ENCODE measurements around the gene NSUN6.
A peak's percentile ranks its signal among the peaks of the same experiment; 100 is the strongest.

Gene NSUN6

DNA sequence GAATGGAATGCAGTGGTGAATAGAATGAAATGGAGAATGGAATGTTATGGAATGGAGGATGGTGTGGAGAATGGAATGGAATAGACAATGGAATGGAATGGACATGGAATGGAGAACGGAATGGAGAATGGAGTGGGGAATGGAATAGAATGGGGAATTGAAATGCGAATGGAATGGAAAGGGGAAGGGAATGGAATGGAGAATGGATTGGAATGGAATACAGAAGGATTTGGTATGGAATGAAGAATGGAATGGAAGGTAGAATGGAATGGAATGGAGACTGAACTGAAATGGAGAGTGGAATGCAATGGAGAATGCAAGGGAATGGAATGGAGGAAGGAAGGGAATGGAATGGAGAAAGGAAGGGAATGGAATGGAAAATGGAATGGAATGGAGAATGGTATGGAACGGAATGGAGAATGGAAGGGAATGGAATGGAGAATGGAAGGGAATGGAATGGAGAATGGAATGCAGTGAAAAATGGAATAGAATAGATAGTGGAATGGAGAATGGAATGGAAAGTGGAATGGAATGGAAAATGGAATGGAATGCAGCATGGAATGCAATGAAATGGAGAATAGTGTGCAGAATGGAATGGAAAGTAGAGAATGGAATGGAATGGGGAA lies 94.8 kb downstream of the NSUN6 start:
- no peak for DNase-seq

GRCh38 chr10:18554479-18554878 lies 96.9 kb downstream of the NSUN6 start:
- DNase-seq, result no peak

- DNase-seq, result no peak
Observed at GRCh38 chr10:18551473-18551872, 99.9 kb downstream of the NSUN6 start.

DNA sequence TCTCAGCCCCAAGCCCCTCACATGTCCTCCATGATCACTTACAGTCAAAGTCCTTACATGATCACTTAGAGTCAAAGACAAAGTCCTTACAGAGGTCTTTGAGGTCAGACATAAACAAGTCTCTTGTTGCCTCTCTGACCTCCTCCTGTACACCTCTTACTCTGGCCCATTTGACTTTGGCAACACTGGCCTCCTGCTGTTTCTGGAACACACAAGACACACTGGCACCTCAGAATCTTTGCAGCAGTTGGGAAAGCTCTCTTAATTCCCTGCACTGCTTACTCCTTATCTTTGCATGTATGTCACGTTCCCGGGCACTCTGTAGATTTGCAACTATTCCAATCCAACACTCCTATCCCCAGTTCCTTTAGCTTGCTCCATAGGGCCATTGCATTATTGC lies 102.3 kb downstream of the NSUN6 start:
- DNase-seq, result no peak

GRCh38 chr10:18545621-18546305 lies 105.6 kb downstream of the NSUN6 start:
- no peak for DNase-seq

- no peak for DNase-seq
Observed at GRCh38 chr10:18542832-18543231, 108.6 kb downstream of the NSUN6 start.

GRCh38 chr10:18540195-18540594 lies 111.2 kb downstream of the NSUN6 start:
- DNase-seq, result no peak

- DNase-seq, result no peak
Observed at GRCh38 chr10:18539335-18539734, 112.1 kb downstream of the NSUN6 start.

GRCh38 chr10:18533896-18534295 lies 117.5 kb downstream of the NSUN6 start:
- no peak for DNase-seq

GRCh38 chr10:18532881-18533535 lies 118.4 kb downstream of the NSUN6 start:
- DNase-seq, result no peak

- DNase-seq, result no peak
Observed at GRCh38 chr10:18528292-18528691, 123.1 kb downstream of the NSUN6 start.

- DNase-seq, result no peak
Observed at GRCh38 chr10:18527687-18528086, 123.7 kb downstream of the NSUN6 start.

- no peak for DNase-seq
Observed at GRCh38 chr10:18523858-18524257, 127.5 kb downstream of the NSUN6 start.

GRCh38 chr10:18523025-18523424 lies 128.4 kb downstream of the NSUN6 start:
- no peak for DNase-seq

GRCh38 chr10:18516851-18517250 lies 134.5 kb downstream of the NSUN6 start:
- no peak for DNase-seq

- DNase-seq, result no peak
Observed at GRCh38 chr10:18514537-18514936, 136.8 kb downstream of the NSUN6 start.

- no peak for DNase-seq
Observed at GRCh38 chr10:18508587-18508986, 142.8 kb downstream of the NSUN6 start.

GRCh38 chr10:18505456-18506118 lies 145.8 kb downstream of the NSUN6 start:
- no peak for DNase-seq

DNA sequence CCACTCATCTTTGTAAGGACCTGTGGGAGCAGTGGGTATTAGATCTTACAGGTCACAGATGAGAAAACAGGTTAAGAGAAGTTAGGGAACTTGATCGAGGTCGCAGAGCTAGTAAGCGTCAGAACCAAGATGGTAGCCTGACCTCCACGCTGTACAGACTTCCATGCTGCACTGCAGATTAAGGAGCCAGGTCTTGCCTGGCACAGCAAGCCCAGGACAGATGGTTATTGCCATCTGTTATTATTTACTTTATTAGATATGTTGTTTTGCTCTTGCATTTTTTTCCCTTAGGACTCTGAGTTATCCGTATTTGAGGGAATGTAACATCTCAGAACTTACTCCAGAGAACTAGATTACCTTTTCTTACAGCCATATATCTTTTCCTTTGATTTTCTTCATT lies 147.2 kb downstream of the NSUN6 start:
- DNase-seq, result no peak

GRCh38 chr10:18501629-18502028 lies 149.8 kb downstream of the NSUN6 start:
- no peak for DNase-seq

DNA sequence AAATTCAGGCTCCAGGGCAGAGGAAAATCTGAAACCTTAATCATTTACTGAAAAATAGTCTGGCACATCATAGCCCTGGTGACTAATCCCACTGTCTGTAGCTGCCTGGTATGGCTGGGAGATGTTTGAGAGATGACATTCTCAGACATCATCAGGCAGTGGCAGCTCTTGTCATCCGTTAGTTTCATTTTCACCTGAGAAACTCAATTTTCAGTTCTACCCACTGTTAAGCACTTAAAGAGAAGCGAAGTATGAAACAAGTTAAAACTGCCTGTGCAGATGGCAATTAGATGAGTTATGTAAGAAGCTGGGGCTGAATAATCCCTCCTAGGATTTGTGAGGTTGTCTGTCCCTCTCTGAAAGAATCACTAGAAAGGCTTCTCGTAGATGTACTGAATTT lies 150.2 kb downstream of the NSUN6 start:
- peak in 1 of 2 donors; percentile 3 for DNase-seq

DNA sequence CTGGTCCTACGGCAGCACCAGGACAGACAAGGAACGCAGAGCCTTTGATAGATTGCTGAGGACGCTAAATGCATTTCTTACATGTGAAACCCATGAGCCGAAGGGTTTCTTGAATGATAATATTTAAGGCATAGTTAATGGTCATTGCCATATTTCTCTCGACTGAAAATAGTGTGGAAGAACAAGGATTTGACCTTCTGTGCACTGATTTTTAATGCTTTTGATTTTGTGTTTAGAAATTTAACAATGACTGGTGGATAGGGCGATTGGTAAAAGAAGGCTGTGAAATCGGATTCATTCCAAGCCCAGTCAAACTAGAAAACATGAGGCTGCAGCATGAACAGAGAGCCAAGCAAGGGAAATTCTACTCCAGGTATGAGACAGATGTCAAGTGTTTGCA lies 150.8 kb downstream of the NSUN6 start:
- DNase-seq, result no peak

- no peak for DNase-seq
Observed at GRCh38 chr10:18498998-18499397, 152.4 kb downstream of the NSUN6 start.

Measured in CD4-positive, alpha-beta T cell treated with Interferon alpha-2 for 1 hour (primary cell).